Gastrocnemius medialis (tissue), 4 donors: ENCODE data around the gene ZNF446. TPM values are rescaled to one million over a fixed set of nuclear protein-coding genes. Genes with fewer than 3 reads are reported as not detected.
A peak's percentile ranks its signal among the peaks of the same experiment; 100 is the strongest.
"Not testable (repeated sequence)": the region's sequence is repeated elsewhere in the genome, so short reads cannot be mapped to it uniquely, and the experiment has no call there.

Experiments
- ATAC-seq, 2 donors: fragments of 150-250 bp; one replicate each; pipeline ENCODE4 v1.9.1; 2016
- DNase-seq, 2 donors: peaks; one replicate each; pipeline ENCODE4 v3.0.0-alpha.2; 2019
- H3K27ac ChIP-seq, 4 donors: fragments of 200-600 bp; sonication (generic); 1 replicate in 1 of 4; 2 replicates in 3 of 4; pipeline ENCODE4 v1.5.1; 2016 to 2018; ENCODE audit warnings: mild to moderate bottlenecking in 2 of 4, moderate library complexity in 1 of 4
- H3K27me3 ChIP-seq, 3 donors: fragments of 200-600 bp; sonication (generic) in 2 of 3; 1 replicate in 1 of 3; 2 replicates in 2 of 3; pipeline versions ENCODE4 v1.5.1 to v1.6.0; 2016 to 2019; ENCODE audit warnings: mild to moderate bottlenecking in 1 of 3, moderate library complexity in 1 of 3
- H3K36me3 ChIP-seq, 2 donors: fragments of 200-600 bp; sonication (generic) in 1 of 2; one replicate each; pipeline ENCODE4 v1.5.1; 2017 to 2018
- H3K4me1 ChIP-seq, 2 donors: fragments of 200-600 bp; sonication (generic) in 1 of 2; one replicate each; pipeline ENCODE4 v1.5.1; 2016 to 2017; ENCODE audit warnings: mild to moderate bottlenecking in 2 of 2
- H3K4me3 ChIP-seq, 4 donors: fragments of 200-600 bp; sonication (generic) in 3 of 4; 1 replicate in 1 of 4; 2 replicates in 3 of 4; pipeline ENCODE4 v1.5.1; 2016 to 2019; ENCODE audit warnings: mild to moderate bottlenecking in 2 of 4
- H3K9me3 ChIP-seq, 3 donors: fragments of 200-600 bp; sonication (generic) in 2 of 3; 1 replicate in 1 of 3; 2 replicates in 2 of 3; pipeline ENCODE4 v1.5.1; 2016 to 2019
- CTCF ChIP-seq, 5 experiments: fragments of 450-650 bp in 3 of 5; fragments of 200-600 bp in 2 of 5; sonication (generic) in 2 of 5; IDR thresholded peaks in 4 of 5; conservative IDR thresholded peaks in 1 of 5; 1 replicate in 4 of 5; 2 replicates in 1 of 5; pipeline ENCODE4 v1.5.1; 2016 to 2019; ENCODE audit warnings: antibody characterized with exemption in 5 of 5, mild to moderate bottlenecking in 3 of 5, moderate library complexity in 3 of 5
- POLR2A ChIP-seq, 2 donors: fragments of 450-650 bp; IDR thresholded peaks; one replicate each; pipeline ENCODE4 v1.6.1; 2017; ENCODE audit warnings: antibody characterized with exemption in 2 of 2, mild to moderate bottlenecking in 2 of 2, moderate library complexity in 2 of 2
- in situ Hi-C, 4 donors: fragments of 200-750 bp; cut with MboI; loops; one replicate each; pipeline versions ENCODE4 v1.15.0 to v1.8.0; 2017; ENCODE audit warnings: low sequenced_read_pairs in 4 of 4
- intact Hi-C: fragments of 100-400 bp; cut with DNase I; formaldehyde crosslinking; loops from one replicate; pipeline ENCODE4 v1.15.1; 2023; ENCODE audit warnings: low total_unique reads
- total RNA-seq, 4 donors: library from RNA; depleted of rRNA; stranded (reverse); fragments of >200 nt; gene quantifications; one replicate each; pipeline versions ENCODE4 v1.1.0 to v1.2.3, GENCODE V29; 2016

Gene ZNF446
- total RNA-seq, 4 donors from 2014 or later: 7.5 to 13.1 (median 8.9) TPM

GRCh38 chr19:58500242-58500641, 24.1 kb downstream of the ZNF446 start:
- TF ChIP-seq CTCF (IDR thresholded peaks at IDR 0.05 in 4 of 5, conservative IDR thresholded peaks at IDR 0.05 in 1 of 5) (no peak), POLR2A (IDR thresholded peaks at IDR 0.05) (no peak)
- intact Hi-C loops: no loop called here
- H3K4me3 ChIP-seq: peak overlapping the region; percentile 65 to 78 (median 72)
- H3K4me1 ChIP-seq: peaks cover 12 to 18% of the 10 kb centered on the region in 2 donors
- ATAC-seq: no peak
- no peaks in the 10 kb centered on the region for H3K9me3 ChIP-seq
- H3K36me3 ChIP-seq: no peaks in the 10 kb centered on the region
- H3K27ac ChIP-seq: peak overlapping the region in 2 of 4 donors; percentile 86 to 87
- in situ Hi-C loops: no loop called here
- H3K27me3 ChIP-seq: no peaks in the 10 kb centered on the region
- no peak for DNase-seq

GRCh38 chr19:58507602-58508223, 31.6 kb downstream of the ZNF446 start:
- H3K9me3 ChIP-seq, H3K4me1 ChIP-seq, DNase-seq, in situ Hi-C loops, ATAC-seq, H3K36me3 ChIP-seq, H3K27me3 ChIP-seq, H3K27ac ChIP-seq, intact Hi-C loops, H3K4me3 ChIP-seq: not testable (repeated sequence)

- no peaks in the 10 kb centered on the region for H3K27me3 ChIP-seq
- H3K4me1 ChIP-seq: peaks cover 3 to 4% of the 10 kb centered on the region in 2 donors
- intact Hi-C loops: no loop called here
- ATAC-seq: no peak
- in situ Hi-C loops: no loop called here
- no peak for TF ChIP-seq CTCF (IDR thresholded peaks at IDR 0.05 in 4 of 5, conservative IDR thresholded peaks at IDR 0.05 in 1 of 5)
- no peak for TF ChIP-seq POLR2A (IDR thresholded peaks at IDR 0.05)
- H3K4me3 ChIP-seq: no peak overlapping the region
- H3K9me3 ChIP-seq: no peaks in the 10 kb centered on the region
- no peak for DNase-seq
- H3K36me3 ChIP-seq: no peaks in the 10 kb centered on the region
- H3K27ac ChIP-seq: no peak overlapping the region
Measured at GRCh38 chr19:58509731-58510083, 33.6 kb downstream of the ZNF446 start.

- peaks cover 4 to 8% of the 10 kb centered on the region in 2 donors for H3K4me1 ChIP-seq
- no peak overlapping the region for H3K27ac ChIP-seq
- no peaks in the 10 kb centered on the region for H3K9me3 ChIP-seq
- DNase-seq (no peak), ATAC-seq (no peak)
- no peaks in the 10 kb centered on the region for H3K27me3 ChIP-seq
- no peaks in the 10 kb centered on the region for H3K36me3 ChIP-seq
- no peak for TF ChIP-seq POLR2A (IDR thresholded peaks at IDR 0.05)
- no peak for TF ChIP-seq CTCF (IDR thresholded peaks at IDR 0.05 in 4 of 5, conservative IDR thresholded peaks at IDR 0.05 in 1 of 5)
- intact Hi-C loops (no loop called here), in situ Hi-C loops (no loop called here)
- H3K4me3 ChIP-seq: no peak overlapping the region
Measured at GRCh38 chr19:58510084-58510862, 34.1 kb downstream of the ZNF446 start.

- no peak within 1 kb of the TSS for H3K27ac ChIP-seq
- H3K4me3 ChIP-seq: no peak within 1 kb of the TSS
- in situ Hi-C loops: no loop called here
- H3K27me3 ChIP-seq: no peaks in the 10 kb centered on the region
- ATAC-seq: no peak
- no peak for DNase-seq
- no peaks in the 10 kb centered on the region for H3K9me3 ChIP-seq
- intact Hi-C loops: no loop called here
- no peak for TF ChIP-seq POLR2A (IDR thresholded peaks at IDR 0.05)
- no peak for TF ChIP-seq CTCF (IDR thresholded peaks at IDR 0.05 in 4 of 5, conservative IDR thresholded peaks at IDR 0.05 in 1 of 5)
- H3K4me1 ChIP-seq: peaks cover 15 to 18% of the 10 kb centered on the region in 2 donors
- H3K36me3 ChIP-seq: peaks cover 0 to 5% of the 10 kb centered on the region in 2 donors
Measured at GRCh38 chr19:58511353-58512208, 35.4 kb downstream of the ZNF446 start, which contains the start of gene SLC27A5. Gene SLC27A5, minus strand, starts transcription at chr19:58511992. Its CDS starts 37 bp downstream, at chr19:58511955.
